ENCODE data around the gene PAGR1. TPM values are rescaled to one million over a fixed set of nuclear protein-coding genes. Genes with fewer than 3 reads are reported as not detected.

PAGR1 gene
- total and polyA plus RNA-seq, 2 of the 13 experiments (the other 11 are each of a cell fraction or from before 2014, with no cell fraction given) = 9.8 to 66.4 TPM

GRCh38 chr16:29816694-29817441, 916 bp downstream of the PAGR1 start (continued):
- TF ChIP-seq ZSCAN30 (CRISPR knock-in tag; IDR thresholded peaks at IDR 0.05) = peak; percentile 26; the same call in 1 of the 2 replicates
- TF ChIP-seq ZNF20 (CRISPR knock-in tag; IDR thresholded peaks at IDR 0.05) = no peak
- TF ChIP-seq ZNF138 (CRISPR knock-in tag; IDR thresholded peaks at IDR 0.05; ENCODE audit: low read depth) = 0 out of 2 replicates have a peak, but pooled peaks have one; percentile 2
- TF ChIP-seq PCBP1 (IDR thresholded peaks at IDR 0.05; ENCODE audit: borderline replicate concordance, low read depth, low read length) = peak; percentile 63
- no peak for TF ChIP-seq FOXA1 (IDR thresholded peaks at IDR 0.05)
- 0 out of 2 replicates have a peak, but pooled peaks have one; percentile 2 for TF ChIP-seq FOXA1 (CRISPR knock-in tag; IDR thresholded peaks at IDR 0.05)
- no peak for TF ChIP-seq GPBP1L1 (CRISPR knock-in tag; IDR thresholded peaks at IDR 0.05)
- peak; percentile 31 for TF ChIP-seq ZNF687 (CRISPR knock-in tag; IDR thresholded peaks at IDR 0.05)
- TF ChIP-seq POLR2G (IDR thresholded peaks at IDR 0.05; ENCODE audit: low read depth, low read length) = peak; percentile 19
- peak; percentile 76; the same call in 1 of the 2 replicates for TF ChIP-seq MTERF4 (CRISPR knock-in tag; IDR thresholded peaks at IDR 0.05)
- no peak for TF ChIP-seq AKAP8 (CRISPR knock-in tag; IDR thresholded peaks at IDR 0.05)
- TF ChIP-seq KAT7 (CRISPR knock-in tag; IDR thresholded peaks at IDR 0.05; ENCODE audit: borderline replicate concordance) = 0 out of 2 replicates have a peak, but pooled peaks have one; percentile 33
- no peak for TF ChIP-seq ZNF773 (CRISPR knock-in tag; IDR thresholded peaks at IDR 0.05; ENCODE audit: borderline replicate concordance)
- no peak for TF ChIP-seq FOXJ3 (CRISPR knock-in tag; IDR thresholded peaks at IDR 0.05; ENCODE audit: borderline replicate concordance)
- peak; percentile 4; the same call in 1 of the 2 replicates for TF ChIP-seq ZNF350 (CRISPR knock-in tag; IDR thresholded peaks at IDR 0.05; ENCODE audit: borderline replicate concordance, low read depth)
- 0 out of 2 replicates have a peak, but pooled peaks have one; percentile 14 for TF ChIP-seq ZNF556 (CRISPR knock-in tag; IDR thresholded peaks at IDR 0.05; ENCODE audit: borderline replicate concordance)
- TF ChIP-seq HMGXB4 (CRISPR knock-in tag; IDR thresholded peaks at IDR 0.05; ENCODE audit: borderline replicate concordance in 1 of 2, low read depth in 1 of 2) = peak in 1 of 2 experiments; percentile 19; a peak in 1 of 4 replicates
- peak; percentile 41; the same call in 1 of the 2 replicates for TF ChIP-seq POLR2AphosphoS5 (IDR thresholded peaks at IDR 0.05; ENCODE audit: low read depth, low read length)

Data from HepG2 (cell line).